Measurements from ENCODE around the gene OR2A14. TPM values are rescaled to one million over a fixed set of nuclear protein-coding genes. Genes with fewer than 3 reads are reported as not detected.

Gene OR2A14
- polyA plus RNA-seq (not detected in 3 replicates), polyA minus RNA-seq (not detected in 3 replicates)
- polyA plus RNA-seq (2011; ENCODE audit: low read depth): not detected
- not detected in 2 replicates for polyA plus RNA-seq (2011; cell fraction: cytosol; rRNA removed)
- not detected in 2 replicates for polyA plus RNA-seq (2011; cell fraction: nucleus; rRNA removed)
- not detected in 2 replicates for polyA plus RNA-seq (2012; ENCODE audit: low replicate concordance)
- polyA minus RNA-seq (2011; cell fraction: cytosol; rRNA and poly(A)+ RNA removed): not detected
- polyA minus RNA-seq (2011; cell fraction: nucleus; rRNA and poly(A)+ RNA removed): not detected in 2 replicates

- no peak within 1 kb of the TSS for H2AFZ ChIP-seq (ENCODE audit: control insufficient read depth, low read length)
- DNase-seq (ENCODE audit: low read depth, low spot score) (no peak), FAIRE-seq (no peak)
- no peak within 1 kb of the TSS for H3K4me3 ChIP-seq (ENCODE audit: control insufficient read depth in 2 of 3, extremely low read depth in 1 of 3, insufficient read depth in 2 of 3, low read depth in 1 of 3, low read length in 3 of 3)
- no peaks in the 10 kb centered on the region for H3K9me3 ChIP-seq (ENCODE audit: control insufficient read depth, low read depth, low read length)
- no peaks in the 10 kb centered on the region for H3K79me2 ChIP-seq (ENCODE audit: control insufficient read depth, insufficient read depth, low read length)
- dilution Hi-C loops (cut with MboI; ENCODE audit: extremely low pct_ligation_motif_present, low sequenced_read_pairs): no loop called here
- H3K36me3 ChIP-seq (ENCODE audit: control insufficient read depth in 2 of 2, extremely low read depth in 1 of 2, insufficient read depth in 2 of 2, low read length in 2 of 2): no peaks in the 10 kb centered on the region
- no peak within 1 kb of the TSS for H3K27ac ChIP-seq (ENCODE audit: control insufficient read depth, insufficient read depth, low read length)
- no peak within 1 kb of the TSS for H3K9ac ChIP-seq (ENCODE audit: control insufficient read depth, extremely low read depth, insufficient read depth, low read length)
- H3K4me2 ChIP-seq (ENCODE audit: control insufficient read depth, extremely low read depth, insufficient read depth, low read depth, low read length): no peak within 1 kb of the TSS
- H3K9me1 ChIP-seq (ENCODE audit: control insufficient read depth, extremely low read depth, insufficient read depth, low read length): no peaks in the 10 kb centered on the region
- H4K20me1 ChIP-seq (ENCODE audit: control insufficient read depth, extremely low read depth, insufficient read depth, low read length): no peaks in the 10 kb centered on the region
- no peaks in the 10 kb centered on the region for H3K4me1 ChIP-seq (ENCODE audit: control insufficient read depth, extremely low read depth, insufficient read depth, low read length)
- TF ChIP-seq CTCF (optimal IDR thresholded peaks at IDR 0.05 in 1 of 3, IDR thresholded peaks at IDR 0.05 in 1 of 3, conservative IDR thresholded peaks at IDR 0.05 in 1 of 3; ENCODE audit: extremely low read depth in 1 of 3, insufficient read depth in 2 of 3, low read length in 3 of 3): no peak
- TF ChIP-seq EZH2 (IDR thresholded peaks at IDR 0.05; ENCODE audit: low read length): no peak
- H3K27me3 ChIP-seq (ENCODE audit: control insufficient read depth, extremely low read depth, insufficient read depth, low read length): no peaks in the 10 kb centered on the region
These were observed at the start of gene OR2A14 for GRCh38 chr7:144122876-144123275. OR2A14 (plus strand) TSS chr7:144123176; CDS start chr7:144129113, 5,937 bp downstream.

GRCh38 chr7:144074374-144074773 is 48.6 kb upstream of the OR2A14 start:
- no peaks in the 10 kb centered on the region for H3K79me2 ChIP-seq (ENCODE audit: control insufficient read depth, insufficient read depth, low read length)
- TF ChIP-seq CTCF (optimal IDR thresholded peaks at IDR 0.05 in 1 of 3, IDR thresholded peaks at IDR 0.05 in 1 of 3, conservative IDR thresholded peaks at IDR 0.05 in 1 of 3; ENCODE audit: extremely low read depth in 1 of 3, insufficient read depth in 2 of 3, low read length in 3 of 3): no peak
- no peak for TF ChIP-seq EZH2 (IDR thresholded peaks at IDR 0.05; ENCODE audit: low read length)
- FAIRE-seq (no peak), DNase-seq (ENCODE audit: low read depth, low spot score) (no peak)
- no peaks in the 10 kb centered on the region for H3K9me1 ChIP-seq (ENCODE audit: control insufficient read depth, extremely low read depth, insufficient read depth, low read length)
- no peak overlapping the region for H3K9ac ChIP-seq (ENCODE audit: control insufficient read depth, extremely low read depth, insufficient read depth, low read length)
- H3K36me3 ChIP-seq (ENCODE audit: control insufficient read depth in 2 of 2, extremely low read depth in 1 of 2, insufficient read depth in 2 of 2, low read length in 2 of 2): no peaks in the 10 kb centered on the region
- no peak overlapping the region for H3K27ac ChIP-seq (ENCODE audit: control insufficient read depth, insufficient read depth, low read length)
- H3K4me3 ChIP-seq (ENCODE audit: control insufficient read depth in 2 of 3, extremely low read depth in 1 of 3, insufficient read depth in 2 of 3, low read depth in 1 of 3, low read length in 3 of 3): no peak overlapping the region
- H2AFZ ChIP-seq (ENCODE audit: control insufficient read depth, low read length): no peak overlapping the region
- H4K20me1 ChIP-seq (ENCODE audit: control insufficient read depth, extremely low read depth, insufficient read depth, low read length): no peaks in the 10 kb centered on the region
- no peaks in the 10 kb centered on the region for H3K4me1 ChIP-seq (ENCODE audit: control insufficient read depth, extremely low read depth, insufficient read depth, low read length)
- H3K27me3 ChIP-seq (ENCODE audit: control insufficient read depth, extremely low read depth, insufficient read depth, low read length): no peaks in the 10 kb centered on the region
- dilution Hi-C loops (cut with MboI; ENCODE audit: extremely low pct_ligation_motif_present, low sequenced_read_pairs): no loop called here
- no peak overlapping the region for H3K4me2 ChIP-seq (ENCODE audit: control insufficient read depth, extremely low read depth, insufficient read depth, low read depth, low read length)
- no peaks in the 10 kb centered on the region for H3K9me3 ChIP-seq (ENCODE audit: control insufficient read depth, low read depth, low read length)

Measured in keratinocyte (primary cell).